Measurements from ENCODE around the gene ARMC6.

The ARMC6 gene

GRCh38 chr19:18987456-18987855, 45.9 kb upstream of the ARMC6 start:
- no peak overlapping the region for H2AFZ ChIP-seq (ENCODE audit: low read length)
- H3K36me3 ChIP-seq (replicated peaks; ENCODE audit: insufficient read depth, low read length): no peaks in the 10 kb centered on the region
- H3K9me3 ChIP-seq (replicated peaks; ENCODE audit: insufficient read depth, low read length): no peaks in the 10 kb centered on the region
- H3K9me2 ChIP-seq (replicated peaks; ENCODE audit: insufficient read depth, low read length): no peaks in the 10 kb centered on the region
- H3K4me2 ChIP-seq (ENCODE audit: low read depth, low read length): no peak overlapping the region
- no peaks in the 10 kb centered on the region for H3K79me2 ChIP-seq (ENCODE audit: low read length)
- no peaks in the 10 kb centered on the region; the same call in 1 of the 2 replicates for H3F3A ChIP-seq (ENCODE audit: insufficient read depth, low read length)
- TF ChIP-seq CTCF (IDR thresholded peaks at IDR 0.05; ENCODE audit: low read length): no peak
- no peak for TF ChIP-seq EZH2phosphoT487 (IDR thresholded peaks at IDR 0.05; ENCODE audit: low read length)
- no peak for TF ChIP-seq EZH2 (optimal IDR thresholded peaks at IDR 0.05; ENCODE audit: low read depth, low read length)
- no peak overlapping the region for H3K27ac ChIP-seq (ENCODE audit: low read length)
- no peak overlapping the region for H3K9ac ChIP-seq (ENCODE audit: low read length)
- DNase-seq: no peak
- H4K20me1 ChIP-seq (ENCODE audit: insufficient read depth, low read length): no peaks in the 10 kb centered on the region
- H3K4me3 ChIP-seq (ENCODE audit: low read length): no peak overlapping the region
- peaks cover 4% of the 10 kb centered on the region; the same call in 1 of the 2 replicates for H3K4me1 ChIP-seq (ENCODE audit: low read length)
- no peaks in the 10 kb centered on the region for H3K27me3 ChIP-seq (replicated peaks; ENCODE audit: insufficient read depth, low read length)

GRCh38 chr19:18989316-18989715, 44.1 kb upstream of the ARMC6 start:
- no peaks in the 10 kb centered on the region; the same call in 1 of the 2 replicates for H3F3A ChIP-seq (ENCODE audit: insufficient read depth, low read length)
- no peaks in the 10 kb centered on the region for H3K9me3 ChIP-seq (replicated peaks; ENCODE audit: insufficient read depth, low read length)
- H3K9ac ChIP-seq (ENCODE audit: low read length): no peak overlapping the region
- H3K9me2 ChIP-seq (replicated peaks; ENCODE audit: insufficient read depth, low read length): no peaks in the 10 kb centered on the region
- H3K4me3 ChIP-seq (ENCODE audit: low read length): no peak overlapping the region
- H3K4me2 ChIP-seq (ENCODE audit: low read depth, low read length): no peak overlapping the region
- H4K20me1 ChIP-seq (ENCODE audit: insufficient read depth, low read length): no peaks in the 10 kb centered on the region
- no peak overlapping the region for H2AFZ ChIP-seq (ENCODE audit: low read length)
- no peak for DNase-seq
- H3K4me1 ChIP-seq (ENCODE audit: low read length): peaks cover 4% of the 10 kb centered on the region; the same call in 1 of the 2 replicates
- H3K36me3 ChIP-seq (replicated peaks; ENCODE audit: insufficient read depth, low read length): no peaks in the 10 kb centered on the region
- no peak overlapping the region for H3K27ac ChIP-seq (ENCODE audit: low read length)
- TF ChIP-seq CTCF (IDR thresholded peaks at IDR 0.05; ENCODE audit: low read length) (no peak), EZH2phosphoT487 (IDR thresholded peaks at IDR 0.05; ENCODE audit: low read length) (no peak), EZH2 (optimal IDR thresholded peaks at IDR 0.05; ENCODE audit: low read depth, low read length) (no peak)
- H3K27me3 ChIP-seq (replicated peaks; ENCODE audit: insufficient read depth, low read length): no peaks in the 10 kb centered on the region
- no peaks in the 10 kb centered on the region for H3K79me2 ChIP-seq (ENCODE audit: low read length)

GRCh38 chr19:18990128-18990708, 43.2 kb upstream of the ARMC6 start:
- Histone ChIP-seq H3K4me3 (ENCODE audit: low read length) (no peak overlapping the region), H3K79me2 (ENCODE audit: low read length) (no peaks in the 10 kb centered on the region), H3K27me3 (replicated peaks; ENCODE audit: insufficient read depth, low read length) (no peaks in the 10 kb centered on the region), H3K27ac (ENCODE audit: low read length) (no peak overlapping the region), H3F3A (ENCODE audit: insufficient read depth, low read length) (no peaks in the 10 kb centered on the region; the same call in 1 of the 2 replicates), H3K9me3 (replicated peaks; ENCODE audit: insufficient read depth, low read length) (no peaks in the 10 kb centered on the region), H4K20me1 (ENCODE audit: insufficient read depth, low read length) (no peaks in the 10 kb centered on the region), H3K9ac (ENCODE audit: low read length) (no peak overlapping the region), H3K36me3 (replicated peaks; ENCODE audit: insufficient read depth, low read length) (no peaks in the 10 kb centered on the region), H3K4me2 (ENCODE audit: low read depth, low read length) (no peak overlapping the region), H3K9me2 (replicated peaks; ENCODE audit: insufficient read depth, low read length) (no peaks in the 10 kb centered on the region), H3K4me1 (ENCODE audit: low read length) (peaks cover 4% of the 10 kb centered on the region; the same call in 1 of the 2 replicates), H2AFZ (ENCODE audit: low read length) (no peak overlapping the region)
- no peak for TF ChIP-seq CTCF (IDR thresholded peaks at IDR 0.05; ENCODE audit: low read length)
- TF ChIP-seq EZH2phosphoT487 (IDR thresholded peaks at IDR 0.05; ENCODE audit: low read length): no peak
- no peak for TF ChIP-seq EZH2 (optimal IDR thresholded peaks at IDR 0.05; ENCODE audit: low read depth, low read length)
- DNase-seq: no peak

Data from MM.1S (cell line).